WTC11 (cell line): ENCODE results near the gene ZNF613. TPM values are rescaled to one million over a fixed set of nuclear protein-coding genes. Genes with fewer than 3 reads are reported as not detected.

ENCODE experiments used
- ATAC-seq: fragments of 200-7000 bp; cut with Tn5 transposase; 2 replicates; pipeline ENCODE4 v1.10.0; 2021; ENCODE audit warnings: mild to moderate bottlenecking, moderate library complexity
- CTCF ChIA-PET: fragments of 300-600 bp; sonication (Branson Sonifier 250); formaldehyde crosslinking; loops from one replicate; lab custom pipeline; 2021; ENCODE audit warnings: antibody characterized with exemption; lab: Charles Lee
- POLR2A ChIA-PET: fragments of 350-600 bp; sonication (Branson Sonifier 250); formaldehyde crosslinking; loops from one replicate; lab custom pipeline; 2021; ENCODE audit warnings: antibody characterized with exemption; lab: Charles Lee
- DNase-seq: peaks from one replicate; pipeline ENCODE4 v3.0.0; 2021; ENCODE audit warnings: low spot score
- H3K27ac Mint-ChIP-seq: 2 replicates; pipeline ENCODE4 v1.8.0; 2021; ENCODE audit warnings: mixed read lengths
- H3K27me3 Mint-ChIP-seq: 2 replicates; pipeline ENCODE4 v1.8.0; 2021; ENCODE audit warnings: low read depth, mild to moderate bottlenecking, moderate library complexity, mixed read lengths
- H3K36me3 Mint-ChIP-seq: 2 replicates; pipeline ENCODE4 v1.8.0; 2021; ENCODE audit warnings: mixed read lengths
- H3K4me1 Mint-ChIP-seq: 2 replicates; pipeline ENCODE4 v1.8.0; 2022; ENCODE audit warnings: mixed read lengths
- H3K4me3 Mint-ChIP-seq: 2 replicates; pipeline ENCODE4 v1.8.0; 2021; ENCODE audit warnings: mild to moderate bottlenecking, moderate library complexity, mixed read lengths
- H3K9me3 Mint-ChIP-seq: 2 replicates; pipeline ENCODE4 v1.8.0; 2021; ENCODE audit warnings: mixed read lengths
- ETV6 ChIP-seq: sonication (generic); formaldehyde crosslinking; IDR thresholded peaks from 2 replicates; pipeline ENCODE4 v1.8.1; 2022; ENCODE audit warnings: mild to moderate bottlenecking, missing genetic modification reagents
- GABPB1 ChIP-seq: sonication (generic); formaldehyde crosslinking; IDR thresholded peaks from 2 replicates; pipeline ENCODE4 v1.8.1; 2023; ENCODE audit warnings: mild to moderate bottlenecking, missing genetic modification reagents
- GTF2I ChIP-seq: fragments of 250-450 bp; sonication (Bioruptor Pico); conservative IDR thresholded peaks from 2 replicates; pipeline ENCODE4 v1.4.0; 2021; ENCODE audit warnings: mild to moderate bottlenecking
- JAZF1 ChIP-seq: fragments of 250-450 bp; sonication (Bioruptor Pico); IDR thresholded peaks from 2 replicates; pipeline ENCODE4 v1.9.0; 2021; ENCODE audit warnings: moderate library complexity, mild to moderate bottlenecking, inconsistent platforms
- NFATC4 ChIP-seq: fragments of 250-450 bp; sonication (Bioruptor Pico); IDR thresholded peaks from 2 replicates; pipeline ENCODE4 v1.9.0; 2021; ENCODE audit warnings: mild to moderate bottlenecking
- NR2C2 ChIP-seq: sonication (generic); formaldehyde crosslinking; IDR thresholded peaks from 2 replicates; pipeline ENCODE4 v1.8.0; 2022; ENCODE audit warnings: mild to moderate bottlenecking, missing genetic modification reagents
- NR3C1 ChIP-seq: sonication (generic); formaldehyde crosslinking; conservative IDR thresholded peaks from 2 replicates; pipeline ENCODE4 v1.8.1; 2023; ENCODE audit warnings: low read depth, mild to moderate bottlenecking, missing genetic modification reagents
- SP1 ChIP-seq: sonication (generic); formaldehyde crosslinking; conservative IDR thresholded peaks from 2 replicates; pipeline ENCODE4 v1.8.1; 2022; ENCODE audit warnings: missing genetic modification reagents
- TCF7 ChIP-seq: sonication (generic); formaldehyde crosslinking; IDR thresholded peaks from 2 replicates; pipeline ENCODE4 v1.8.0; 2022; ENCODE audit warnings: mild to moderate bottlenecking, low read depth, missing genetic modification reagents, moderate library complexity
- ZBTB21 ChIP-seq: sonication (generic); formaldehyde crosslinking; IDR thresholded peaks from 2 replicates; pipeline ENCODE4 v1.8.1; 2023; ENCODE audit warnings: mild to moderate bottlenecking, missing genetic modification reagents, borderline replicate concordance
- ZNF317 ChIP-seq: sonication (generic); formaldehyde crosslinking; IDR thresholded peaks from 2 replicates; pipeline ENCODE4 v1.8.1; 2023; ENCODE audit warnings: low read depth, mild to moderate bottlenecking, moderate library complexity, missing genetic modification reagents, borderline replicate concordance
- total RNA-seq: library from RNA; stranded (reverse); gene quantifications from 3 replicates; pipeline ENCODE4 v1.2.3, GENCODE V29; 2021
- TF ChIP-seq, protein P1 (sequence below): sonication (generic); formaldehyde crosslinking; IDR thresholded peaks from 2 replicates; pipeline ENCODE4 v1.8.1; 2022; ENCODE audit warnings: low read depth, mild to moderate bottlenecking, moderate library complexity, missing genetic modification reagents, borderline replicate concordance
- TF ChIP-seq, protein P2 (sequence below): sonication (generic); formaldehyde crosslinking; IDR thresholded peaks from 2 replicates; pipeline ENCODE4 v1.8.1; 2023; ENCODE audit warnings: mild to moderate bottlenecking, missing genetic modification reagents, moderate library complexity
- TF ChIP-seq, protein P3 (sequence below): sonication (generic); formaldehyde crosslinking; IDR thresholded peaks from 2 replicates; pipeline ENCODE4 v1.8.1; 2023; ENCODE audit warnings: mild to moderate bottlenecking, missing genetic modification reagents
- TF ChIP-seq, protein P4 (sequence below): sonication (generic); formaldehyde crosslinking; IDR thresholded peaks from 2 replicates; pipeline ENCODE4 v1.8.0; 2023; ENCODE audit warnings: missing genetic modification reagents
- TF ChIP-seq, protein P5 (sequence below): sonication (generic); formaldehyde crosslinking; IDR thresholded peaks from 2 replicates; pipeline ENCODE4 v1.8.1; 2022; ENCODE audit warnings: mild to moderate bottlenecking, moderate library complexity, missing genetic modification reagents
- TF ChIP-seq, protein P6 (sequence below): sonication (generic); formaldehyde crosslinking; IDR thresholded peaks from 2 replicates; pipeline ENCODE4 v1.8.0; 2022; ENCODE audit warnings: mild to moderate bottlenecking, missing genetic modification reagents
- TF ChIP-seq, protein P7 (sequence below): sonication (generic); formaldehyde crosslinking; IDR thresholded peaks from 2 replicates; pipeline ENCODE4 v1.8.0; 2022; ENCODE audit warnings: mild to moderate bottlenecking, missing genetic modification reagents

Gene ZNF613
- total RNA-seq, 1 experiment from 2014 or later: 13.7 TPM

DNA sequence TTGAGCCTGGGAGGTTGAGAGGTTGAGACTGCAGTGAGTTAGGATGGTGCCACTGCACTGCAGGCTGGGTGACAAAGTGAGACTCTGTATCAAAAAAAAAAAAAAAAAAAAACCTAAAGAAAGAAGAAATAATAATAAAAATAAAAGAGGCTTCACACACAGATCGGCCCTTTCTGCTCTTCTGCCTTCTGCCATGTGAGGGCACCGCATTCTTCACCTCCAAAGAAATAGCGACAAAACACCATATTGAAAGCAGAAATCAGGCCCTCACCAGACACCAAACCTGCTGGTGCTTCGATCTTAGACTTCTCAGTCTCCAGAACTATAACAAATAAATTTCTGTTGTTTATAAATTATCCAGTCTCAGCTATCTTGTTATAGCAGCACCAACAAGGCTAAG lies 25.4 kb upstream of the ZNF613 start (continued):
- TF ChIP-seq, protein P1, sequence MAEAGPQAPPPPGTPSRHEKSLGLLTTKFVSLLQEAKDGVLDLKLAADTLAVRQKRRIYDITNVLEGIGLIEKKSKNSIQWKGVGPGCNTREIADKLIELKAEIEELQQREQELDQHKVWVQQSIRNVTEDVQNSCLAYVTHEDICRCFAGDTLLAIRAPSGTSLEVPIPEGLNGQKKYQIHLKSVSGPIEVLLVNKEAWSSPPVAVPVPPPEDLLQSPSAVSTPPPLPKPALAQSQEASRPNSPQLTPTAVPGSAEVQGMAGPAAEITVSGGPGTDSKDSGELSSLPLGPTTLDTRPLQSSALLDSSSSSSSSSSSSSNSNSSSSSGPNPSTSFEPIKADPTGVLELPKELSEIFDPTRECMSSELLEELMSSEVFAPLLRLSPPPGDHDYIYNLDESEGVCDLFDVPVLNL: no peak
- TF ChIP-seq, protein P2, sequence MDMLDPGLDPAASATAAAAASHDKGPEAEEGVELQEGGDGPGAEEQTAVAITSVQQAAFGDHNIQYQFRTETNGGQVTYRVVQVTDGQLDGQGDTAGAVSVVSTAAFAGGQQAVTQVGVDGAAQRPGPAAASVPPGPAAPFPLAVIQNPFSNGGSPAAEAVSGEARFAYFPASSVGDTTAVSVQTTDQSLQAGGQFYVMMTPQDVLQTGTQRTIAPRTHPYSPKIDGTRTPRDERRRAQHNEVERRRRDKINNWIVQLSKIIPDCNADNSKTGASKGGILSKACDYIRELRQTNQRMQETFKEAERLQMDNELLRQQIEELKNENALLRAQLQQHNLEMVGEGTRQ (CRISPR knock-in tag): no peak
- TF ChIP-seq, protein P3, sequence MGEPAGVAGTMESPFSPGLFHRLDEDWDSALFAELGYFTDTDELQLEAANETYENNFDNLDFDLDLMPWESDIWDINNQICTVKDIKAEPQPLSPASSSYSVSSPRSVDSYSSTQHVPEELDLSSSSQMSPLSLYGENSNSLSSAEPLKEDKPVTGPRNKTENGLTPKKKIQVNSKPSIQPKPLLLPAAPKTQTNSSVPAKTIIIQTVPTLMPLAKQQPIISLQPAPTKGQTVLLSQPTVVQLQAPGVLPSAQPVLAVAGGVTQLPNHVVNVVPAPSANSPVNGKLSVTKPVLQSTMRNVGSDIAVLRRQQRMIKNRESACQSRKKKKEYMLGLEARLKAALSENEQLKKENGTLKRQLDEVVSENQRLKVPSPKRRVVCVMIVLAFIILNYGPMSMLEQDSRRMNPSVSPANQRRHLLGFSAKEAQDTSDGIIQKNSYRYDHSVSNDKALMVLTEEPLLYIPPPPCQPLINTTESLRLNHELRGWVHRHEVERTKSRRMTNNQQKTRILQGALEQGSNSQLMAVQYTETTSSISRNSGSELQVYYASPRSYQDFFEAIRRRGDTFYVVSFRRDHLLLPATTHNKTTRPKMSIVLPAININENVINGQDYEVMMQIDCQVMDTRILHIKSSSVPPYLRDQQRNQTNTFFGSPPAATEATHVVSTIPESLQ (CRISPR knock-in tag): no peak
- TF ChIP-seq ZNF317 (CRISPR knock-in tag): no peak
- TF ChIP-seq, protein P4, sequence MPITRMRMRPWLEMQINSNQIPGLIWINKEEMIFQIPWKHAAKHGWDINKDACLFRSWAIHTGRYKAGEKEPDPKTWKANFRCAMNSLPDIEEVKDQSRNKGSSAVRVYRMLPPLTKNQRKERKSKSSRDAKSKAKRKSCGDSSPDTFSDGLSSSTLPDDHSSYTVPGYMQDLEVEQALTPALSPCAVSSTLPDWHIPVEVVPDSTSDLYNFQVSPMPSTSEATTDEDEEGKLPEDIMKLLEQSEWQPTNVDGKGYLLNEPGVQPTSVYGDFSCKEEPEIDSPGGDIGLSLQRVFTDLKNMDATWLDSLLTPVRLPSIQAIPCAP (CRISPR knock-in tag): no peak
- no peak for TF ChIP-seq TCF7 (CRISPR knock-in tag)
- TF ChIP-seq, protein P5, sequence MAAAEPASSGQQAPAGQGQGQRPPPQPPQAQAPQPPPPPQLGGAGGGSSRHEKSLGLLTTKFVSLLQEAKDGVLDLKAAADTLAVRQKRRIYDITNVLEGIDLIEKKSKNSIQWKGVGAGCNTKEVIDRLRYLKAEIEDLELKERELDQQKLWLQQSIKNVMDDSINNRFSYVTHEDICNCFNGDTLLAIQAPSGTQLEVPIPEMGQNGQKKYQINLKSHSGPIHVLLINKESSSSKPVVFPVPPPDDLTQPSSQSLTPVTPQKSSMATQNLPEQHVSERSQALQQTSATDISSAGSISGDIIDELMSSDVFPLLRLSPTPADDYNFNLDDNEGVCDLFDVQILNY: no peak
- no peak for TF ChIP-seq SP1

DNA sequence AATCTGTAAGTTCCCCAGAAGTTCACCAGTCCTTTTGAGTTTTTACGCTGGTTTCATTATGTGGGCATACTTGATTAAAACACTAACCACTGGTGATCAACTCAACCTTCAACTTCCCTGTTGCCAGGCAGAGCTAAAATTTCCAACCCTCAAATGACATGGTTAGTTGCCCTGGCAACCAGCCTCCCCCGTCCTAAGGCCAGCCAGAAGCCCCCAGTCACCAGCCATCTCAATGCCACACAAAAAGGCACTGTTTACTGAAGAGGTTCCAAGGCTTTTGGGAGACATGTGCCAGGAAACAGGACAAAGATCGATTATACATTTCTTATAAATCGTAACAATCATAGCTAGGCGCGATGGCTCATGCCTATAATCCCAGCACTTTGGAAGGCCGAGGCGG lies 24.1 kb upstream of the ZNF613 start:
- DNase-seq (no peak), ATAC-seq (no peak)
- H3K27me3 Mint-ChIP-seq: no peaks in the 10 kb centered on the region
- ChIA-PET POLR2A (no interaction called here), CTCF (no interaction called here)
- H3K4me1 Mint-ChIP-seq: peaks cover 55% of the 10 kb centered on the region
- TF ChIP-seq NFATC4 (CRISPR knock-in tag): no peak
- TF ChIP-seq ETV6 (CRISPR knock-in tag): no peak
- TF ChIP-seq ZBTB21: no peak
- no peak for TF ChIP-seq NR2C2 (CRISPR knock-in tag)
- no peak for TF ChIP-seq GABPB1 (CRISPR knock-in tag)
- TF ChIP-seq, protein P4 (CRISPR knock-in tag): no peak
- TF ChIP-seq, protein P6, sequence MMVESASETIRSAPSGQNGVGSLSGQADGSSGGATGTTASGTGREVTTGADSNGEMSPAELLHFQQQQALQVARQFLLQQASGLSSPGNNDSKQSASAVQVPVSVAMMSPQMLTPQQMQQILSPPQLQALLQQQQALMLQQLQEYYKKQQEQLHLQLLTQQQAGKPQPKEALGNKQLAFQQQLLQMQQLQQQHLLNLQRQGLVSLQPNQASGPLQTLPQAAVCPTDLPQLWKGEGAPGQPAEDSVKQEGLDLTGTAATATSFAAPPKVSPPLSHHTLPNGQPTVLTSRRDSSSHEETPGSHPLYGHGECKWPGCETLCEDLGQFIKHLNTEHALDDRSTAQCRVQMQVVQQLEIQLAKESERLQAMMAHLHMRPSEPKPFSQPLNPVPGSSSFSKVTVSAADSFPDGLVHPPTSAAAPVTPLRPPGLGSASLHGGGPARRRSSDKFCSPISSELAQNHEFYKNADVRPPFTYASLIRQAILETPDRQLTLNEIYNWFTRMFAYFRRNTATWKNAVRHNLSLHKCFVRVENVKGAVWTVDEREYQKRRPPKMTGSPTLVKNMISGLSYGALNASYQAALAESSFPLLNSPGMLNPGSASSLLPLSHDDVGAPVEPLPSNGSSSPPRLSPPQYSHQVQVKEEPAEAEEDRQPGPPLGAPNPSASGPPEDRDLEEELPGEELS (CRISPR knock-in tag): no peak
- TF ChIP-seq GTF2I (CRISPR knock-in tag): no peak
- TF ChIP-seq NR3C1 (CRISPR knock-in tag): no peak
- no peak for TF ChIP-seq JAZF1 (CRISPR knock-in tag)
- TF ChIP-seq, protein P7, sequence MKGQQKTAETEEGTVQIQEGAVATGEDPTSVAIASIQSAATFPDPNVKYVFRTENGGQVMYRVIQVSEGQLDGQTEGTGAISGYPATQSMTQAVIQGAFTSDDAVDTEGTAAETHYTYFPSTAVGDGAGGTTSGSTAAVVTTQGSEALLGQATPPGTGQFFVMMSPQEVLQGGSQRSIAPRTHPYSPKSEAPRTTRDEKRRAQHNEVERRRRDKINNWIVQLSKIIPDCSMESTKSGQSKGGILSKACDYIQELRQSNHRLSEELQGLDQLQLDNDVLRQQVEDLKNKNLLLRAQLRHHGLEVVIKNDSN (CRISPR knock-in tag): no peak
- H3K4me3 Mint-ChIP-seq: peak overlapping the region; percentile 99
- peak overlapping the region; percentile 65 for H3K27ac Mint-ChIP-seq
- H3K9me3 Mint-ChIP-seq: peaks cover 15% of the 10 kb centered on the region
- H3K36me3 Mint-ChIP-seq: peaks cover 63% of the 10 kb centered on the region
